HepG2 (cell line): ENCODE data around the gene FAM163B.

Source experiments
- ARNT ChIP-seq: fragments of 450-650 bp; IDR thresholded peaks from 2 replicates; pipeline ENCODE4 v1.6.1; 2017
- BRCA1 ChIP-seq: sonication (generic); formaldehyde crosslinking; IDR thresholded peaks from 2 replicates; pipeline ENCODE4 v1.4.0; 2020; ENCODE audit warnings: missing genetic modification reagents
- EP300 ChIP-seq, 3 experiments: sonication (generic) in 1 of 3; formaldehyde crosslinking in 1 of 3; IDR thresholded peaks; 2 replicates each; pipeline versions ENCODE4 v1.5.1 to v1.6.1; 2011 to 2020; ENCODE audit warnings: low read depth in 2 of 3, low read length in 2 of 3, borderline replicate concordance in 1 of 3, improper control_type of control experiment in 1 of 3, mild to moderate bottlenecking in 1 of 3, missing genetic modification reagents in 1 of 3, moderate library complexity in 1 of 3
- HMG20A ChIP-seq: IDR thresholded peaks from 2 replicates; pipeline ENCODE4 v1.6.1; 2016; ENCODE audit warnings: borderline replicate concordance
- KAT8 ChIP-seq: IDR thresholded peaks from 2 replicates; pipeline ENCODE4 v1.6.1; 2016; ENCODE audit warnings: missing genetic modification reagents, missing compliant biosample characterization
- MXI1 ChIP-seq: IDR thresholded peaks from 3 replicates; pipeline ENCODE4 v1.6.1; 2012; ENCODE audit warnings: low read depth, low read length, inconsistent platforms, borderline replicate concordance
- NFIC ChIP-seq: IDR thresholded peaks from 2 replicates; pipeline ENCODE4 v1.6.1; 2012; ENCODE audit warnings: mild to moderate bottlenecking, low read length, inconsistent platforms
- POLR2AphosphoS5 ChIP-seq: IDR thresholded peaks from 2 replicates; pipeline ENCODE4 v1.6.1; 2012; ENCODE audit warnings: low read depth, low read length
- WIZ ChIP-seq: sonication (generic); formaldehyde crosslinking; IDR thresholded peaks from 2 replicates; pipeline ENCODE4 v1.5.1; 2020; ENCODE audit warnings: mild to moderate bottlenecking, missing genetic modification reagents
- YY1 ChIP-seq: IDR thresholded peaks from 2 replicates; pipeline ENCODE4 v1.6.1; 2011; ENCODE audit warnings: low read length, low read depth, moderate library complexity, mild to moderate bottlenecking; ENCODE audit not compliant: insufficient read depth, insufficient replicate concordance
- TF ChIP-seq, protein P1 (sequence below): sonication (generic); formaldehyde crosslinking; IDR thresholded peaks from 2 replicates; pipeline ENCODE4 v1.5.0; 2020; ENCODE audit warnings: mild to moderate bottlenecking, missing genetic modification reagents, moderate library complexity
- TF ChIP-seq, protein P2 (sequence below): IDR thresholded peaks from 2 replicates; pipeline ENCODE4 v1.6.1; 2016; ENCODE audit warnings: missing compliant biosample characterization, missing genetic modification reagents, borderline replicate concordance
- TF ChIP-seq, protein P3 (sequence below): sonication (generic); formaldehyde crosslinking; IDR thresholded peaks from 2 replicates; pipeline ENCODE4 v1.4.0; 2020; ENCODE audit warnings: missing genetic modification reagents
- TF ChIP-seq, protein P4 (sequence below): sonication (generic); formaldehyde crosslinking; IDR thresholded peaks from 2 replicates; pipeline ENCODE4 v1.4.0; 2020; ENCODE audit warnings: missing genetic modification reagents

DNA sequence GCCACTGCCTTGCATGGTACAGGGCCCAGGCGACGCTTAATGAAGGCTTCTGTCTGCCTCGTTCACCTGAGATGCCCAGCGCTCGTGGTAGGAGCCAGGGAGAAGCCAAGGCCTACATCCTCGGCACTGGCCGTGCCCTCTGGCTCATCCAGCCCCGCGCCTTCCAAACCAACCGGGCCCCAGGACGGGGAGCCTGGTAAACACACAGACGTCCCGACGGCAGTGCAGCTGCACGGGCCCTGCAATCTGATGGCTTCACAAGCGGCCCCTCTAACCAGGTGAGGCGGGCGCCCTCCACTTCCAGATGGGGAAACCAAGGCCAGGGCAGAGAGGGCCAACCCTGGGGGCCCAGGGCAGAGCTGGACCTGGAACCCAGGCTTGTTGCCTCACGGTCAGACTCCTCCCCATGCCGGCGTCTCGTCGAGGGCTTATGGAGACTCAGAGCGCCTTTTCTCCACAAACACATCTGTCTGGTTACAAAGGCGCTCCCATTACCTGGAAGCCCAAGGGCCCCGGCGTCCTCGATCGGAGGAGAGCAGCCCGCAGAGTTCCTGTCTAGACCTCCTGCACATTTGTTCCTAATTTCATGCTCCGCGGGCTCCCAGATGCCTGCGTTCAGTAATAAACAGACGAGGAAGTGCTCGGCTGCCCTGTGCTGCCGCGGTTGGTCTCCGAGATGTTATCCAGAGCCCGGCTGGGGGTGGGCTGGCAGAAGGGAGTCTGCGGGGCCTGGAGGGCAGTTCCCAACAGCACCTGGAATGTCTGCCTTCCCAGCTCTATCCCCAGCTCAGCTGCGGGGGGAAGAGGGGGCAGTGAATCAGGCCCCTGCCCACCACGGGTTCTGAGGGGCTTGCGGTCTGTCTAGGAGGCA is 23.5 kb downstream of the FAM163B start:
- TF ChIP-seq NFIC: no peak
- no peak for TF ChIP-seq POLR2AphosphoS5
- TF ChIP-seq YY1: no peak
- no peak for TF ChIP-seq EP300 (IDR thresholded peaks at IDR 0.05; ENCODE audit: low read depth in 2 of 2, low read length in 2 of 2)
- TF ChIP-seq EP300 (CRISPR knock-in tag; IDR thresholded peaks at IDR 0.05; ENCODE audit: borderline replicate concordance): no peak
- TF ChIP-seq ARNT: no peak
- TF ChIP-seq, protein P1, sequence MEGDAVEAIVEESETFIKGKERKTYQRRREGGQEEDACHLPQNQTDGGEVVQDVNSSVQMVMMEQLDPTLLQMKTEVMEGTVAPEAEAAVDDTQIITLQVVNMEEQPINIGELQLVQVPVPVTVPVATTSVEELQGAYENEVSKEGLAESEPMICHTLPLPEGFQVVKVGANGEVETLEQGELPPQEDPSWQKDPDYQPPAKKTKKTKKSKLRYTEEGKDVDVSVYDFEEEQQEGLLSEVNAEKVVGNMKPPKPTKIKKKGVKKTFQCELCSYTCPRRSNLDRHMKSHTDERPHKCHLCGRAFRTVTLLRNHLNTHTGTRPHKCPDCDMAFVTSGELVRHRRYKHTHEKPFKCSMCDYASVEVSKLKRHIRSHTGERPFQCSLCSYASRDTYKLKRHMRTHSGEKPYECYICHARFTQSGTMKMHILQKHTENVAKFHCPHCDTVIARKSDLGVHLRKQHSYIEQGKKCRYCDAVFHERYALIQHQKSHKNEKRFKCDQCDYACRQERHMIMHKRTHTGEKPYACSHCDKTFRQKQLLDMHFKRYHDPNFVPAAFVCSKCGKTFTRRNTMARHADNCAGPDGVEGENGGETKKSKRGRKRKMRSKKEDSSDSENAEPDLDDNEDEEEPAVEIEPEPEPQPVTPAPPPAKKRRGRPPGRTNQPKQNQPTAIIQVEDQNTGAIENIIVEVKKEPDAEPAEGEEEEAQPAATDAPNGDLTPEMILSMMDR (CRISPR knock-in tag): no peak
- TF ChIP-seq WIZ (CRISPR knock-in tag): no peak
- no peak for TF ChIP-seq BRCA1 (CRISPR knock-in tag)
- TF ChIP-seq, protein P2, sequence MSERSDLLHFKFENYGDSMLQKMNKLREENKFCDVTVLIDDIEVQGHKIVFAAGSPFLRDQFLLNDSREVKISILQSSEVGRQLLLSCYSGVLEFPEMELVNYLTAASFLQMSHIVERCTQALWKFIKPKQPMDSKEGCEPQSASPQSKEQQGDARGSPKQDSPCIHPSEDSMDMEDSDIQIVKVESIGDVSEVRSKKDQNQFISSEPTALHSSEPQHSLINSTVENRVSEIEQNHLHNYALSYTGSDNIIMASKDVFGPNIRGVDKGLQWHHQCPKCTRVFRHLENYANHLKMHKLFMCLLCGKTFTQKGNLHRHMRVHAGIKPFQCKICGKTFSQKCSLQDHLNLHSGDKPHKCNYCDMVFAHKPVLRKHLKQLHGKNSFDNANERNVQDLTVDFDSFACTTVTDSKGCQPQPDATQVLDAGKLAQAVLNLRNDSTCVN (CRISPR knock-in tag): no peak
- TF ChIP-seq MXI1: no peak
- TF ChIP-seq, protein P3, sequence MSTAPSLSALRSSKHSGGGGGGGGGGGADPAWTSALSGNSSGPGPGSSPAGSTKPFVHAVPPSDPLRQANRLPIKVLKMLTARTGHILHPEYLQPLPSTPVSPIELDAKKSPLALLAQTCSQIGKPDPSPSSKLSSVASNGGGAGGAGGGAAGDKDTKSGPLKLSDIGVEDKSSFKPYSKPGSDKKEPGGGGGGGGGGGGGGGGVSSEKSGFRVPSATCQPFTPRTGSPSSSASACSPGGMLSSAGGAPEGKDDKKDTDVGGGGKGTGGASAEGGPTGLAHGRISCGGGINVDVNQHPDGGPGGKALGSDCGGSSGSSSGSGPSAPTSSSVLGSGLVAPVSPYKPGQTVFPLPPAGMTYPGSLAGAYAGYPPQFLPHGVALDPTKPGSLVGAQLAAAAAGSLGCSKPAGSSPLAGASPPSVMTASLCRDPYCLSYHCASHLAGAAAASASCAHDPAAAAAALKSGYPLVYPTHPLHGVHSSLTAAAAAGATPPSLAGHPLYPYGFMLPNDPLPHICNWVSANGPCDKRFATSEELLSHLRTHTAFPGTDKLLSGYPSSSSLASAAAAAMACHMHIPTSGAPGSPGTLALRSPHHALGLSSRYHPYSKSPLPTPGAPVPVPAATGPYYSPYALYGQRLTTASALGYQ (CRISPR knock-in tag): no peak
- TF ChIP-seq, protein P4, sequence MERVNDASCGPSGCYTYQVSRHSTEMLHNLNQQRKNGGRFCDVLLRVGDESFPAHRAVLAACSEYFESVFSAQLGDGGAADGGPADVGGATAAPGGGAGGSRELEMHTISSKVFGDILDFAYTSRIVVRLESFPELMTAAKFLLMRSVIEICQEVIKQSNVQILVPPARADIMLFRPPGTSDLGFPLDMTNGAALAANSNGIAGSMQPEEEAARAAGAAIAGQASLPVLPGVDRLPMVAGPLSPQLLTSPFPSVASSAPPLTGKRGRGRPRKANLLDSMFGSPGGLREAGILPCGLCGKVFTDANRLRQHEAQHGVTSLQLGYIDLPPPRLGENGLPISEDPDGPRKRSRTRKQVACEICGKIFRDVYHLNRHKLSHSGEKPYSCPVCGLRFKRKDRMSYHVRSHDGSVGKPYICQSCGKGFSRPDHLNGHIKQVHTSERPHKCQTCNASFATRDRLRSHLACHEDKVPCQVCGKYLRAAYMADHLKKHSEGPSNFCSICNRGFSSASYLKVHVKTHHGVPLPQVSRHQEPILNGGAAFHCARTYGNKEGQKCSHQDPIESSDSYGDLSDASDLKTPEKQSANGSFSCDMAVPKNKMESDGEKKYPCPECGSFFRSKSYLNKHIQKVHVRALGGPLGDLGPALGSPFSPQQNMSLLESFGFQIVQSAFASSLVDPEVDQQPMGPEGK: no peak
- no peak for TF ChIP-seq KAT8 (CRISPR knock-in tag)
- no peak for TF ChIP-seq HMG20A
